ENCODE measurements around the gene DUSP3.
A peak's percentile ranks its signal among the peaks of the same experiment; 100 is the strongest.

DUSP3 gene

DNA sequence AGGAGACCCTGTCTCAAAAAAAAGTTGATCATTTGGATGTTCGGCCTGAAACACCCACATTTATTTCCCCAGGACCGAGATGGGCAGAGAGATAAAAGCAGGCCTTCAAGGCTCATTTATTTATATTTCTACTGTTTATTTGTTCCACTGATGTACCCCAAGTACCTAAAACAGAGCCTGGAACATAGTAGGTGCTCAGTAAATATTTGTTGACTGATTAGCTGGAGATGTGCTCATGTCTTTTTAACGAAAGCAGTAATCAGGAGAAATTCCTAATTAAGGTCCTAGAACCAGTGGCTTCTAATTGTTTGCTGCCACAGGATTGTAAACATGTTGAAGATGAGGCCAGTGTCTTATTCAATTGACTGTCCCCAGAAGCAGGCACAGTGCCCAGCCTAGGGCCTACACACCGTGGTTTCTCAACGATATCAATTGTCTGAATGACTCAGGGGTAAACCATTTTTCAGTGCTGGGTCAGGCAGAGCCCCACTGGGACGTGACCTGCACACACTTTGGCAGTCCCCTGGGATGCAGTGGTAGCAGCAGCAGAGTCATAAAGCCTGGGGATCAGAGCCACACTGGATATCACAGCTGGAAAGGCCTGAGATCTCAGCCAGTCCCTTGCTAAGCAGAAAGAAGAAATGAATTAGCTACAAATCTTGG lies 54.9 kb downstream of the DUSP3 start:
- FAIRE-seq: no peak

- no peak for FAIRE-seq
Measured at GRCh38 chr17:43722870-43723665, 55.7 kb downstream of the DUSP3 start.

- no peak for FAIRE-seq
Measured at GRCh38 chr17:43722269-43722619, 56.5 kb downstream of the DUSP3 start.

- FAIRE-seq: peak; percentile 31
Measured at GRCh38 chr17:43721537-43722268, 57.1 kb downstream of the DUSP3 start.

- no peak for FAIRE-seq
Measured at GRCh38 chr17:43720311-43721060, 58.3 kb downstream of the DUSP3 start.

GRCh38 chr17:43719578-43719977 lies 59.2 kb downstream of the DUSP3 start:
- no peak for FAIRE-seq

- FAIRE-seq: no peak
Measured at GRCh38 chr17:43718544-43718943, 60.2 kb downstream of the DUSP3 start.

DNA sequence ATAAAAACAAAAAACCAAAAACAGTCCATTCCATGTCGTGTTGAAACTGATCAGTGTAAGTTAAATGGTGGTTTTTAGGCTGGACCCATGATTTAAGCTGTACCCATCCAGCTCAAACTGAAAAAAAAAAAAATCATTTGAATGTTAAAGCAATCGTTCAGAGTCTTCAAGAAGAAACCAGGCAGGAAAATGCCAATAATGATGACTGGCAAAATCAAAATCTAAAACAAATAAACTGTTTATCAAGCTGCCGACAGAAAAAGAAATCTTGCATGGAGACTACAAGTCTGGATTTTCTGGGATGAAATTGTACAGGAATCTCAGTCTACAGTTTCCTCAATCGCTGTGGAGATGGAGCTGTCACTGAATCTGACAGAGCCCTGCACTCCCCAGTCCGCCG lies 60.9 kb downstream of the DUSP3 start:
- peak; percentile 61 for FAIRE-seq
